ENCODE results near the gene HARS2. TPM values are rescaled to one million over a fixed set of nuclear protein-coding genes. Genes with fewer than 3 reads are reported as not detected.
A peak's percentile ranks its signal among the peaks of the same experiment; 100 is the strongest.
"Not testable (repeated sequence)": the region's sequence is repeated elsewhere in the genome, so short reads cannot be mapped to it uniquely, and the experiment has no call there.

The HARS2 gene
- total and polyA plus RNA-seq, 5 experiments from 2014 or later = 15.4 to 68.0 (median 24.6) TPM

DNA sequence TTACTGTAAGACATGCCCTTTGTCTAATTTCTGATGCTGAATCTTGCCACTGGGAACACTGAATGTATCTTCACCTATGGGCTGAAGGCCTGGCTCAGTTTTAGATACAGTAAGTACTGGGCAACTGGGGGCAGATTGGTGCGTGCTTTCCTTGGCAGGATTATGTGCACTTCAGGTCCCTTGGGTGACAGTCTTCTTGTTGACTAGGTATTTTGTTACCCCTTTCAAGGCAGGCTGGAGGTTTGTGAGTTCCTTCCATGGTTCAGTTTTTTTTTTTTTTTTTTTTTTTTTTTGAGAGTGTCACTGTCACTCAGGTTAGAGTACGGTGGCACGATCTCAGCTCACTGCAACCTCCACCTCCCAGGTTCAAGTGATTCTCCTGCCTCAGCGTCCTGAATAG, 16.6 kb downstream of the HARS2 start:
- no peaks in the 10 kb centered on the region for H3K27me3 Mint-ChIP-seq
- H3K36me3 Mint-ChIP-seq = peaks cover 5 to 56% (median 8%) of the 10 kb centered on the region in 3 donors
- H3K27ac Mint-ChIP-seq = peak overlapping the region in 7 of 10 donors; percentile 19 to 78 (median 38)
- peak overlapping the region in 1 of 10 donors; percentile 32 for H3K4me3 Mint-ChIP-seq
- no peak for ATAC-seq
- peaks cover 0 to 8% (median 0%) of the 10 kb centered on the region in 9 donors for H3K9me3 Mint-ChIP-seq
- POLR2A ChIA-PET = interaction anchor here (0.7 to 1.1 kb wide), 2 partner anchors 17 to 307 kb away, joined by 3 read pairs; partner anchors contain the start of genes HARS1 and HARS2
- no peak for DNase-seq
- H3K4me1 Mint-ChIP-seq = peaks cover 12 to 23% (median 18%) of the 10 kb centered on the region in 4 donors

DNA sequence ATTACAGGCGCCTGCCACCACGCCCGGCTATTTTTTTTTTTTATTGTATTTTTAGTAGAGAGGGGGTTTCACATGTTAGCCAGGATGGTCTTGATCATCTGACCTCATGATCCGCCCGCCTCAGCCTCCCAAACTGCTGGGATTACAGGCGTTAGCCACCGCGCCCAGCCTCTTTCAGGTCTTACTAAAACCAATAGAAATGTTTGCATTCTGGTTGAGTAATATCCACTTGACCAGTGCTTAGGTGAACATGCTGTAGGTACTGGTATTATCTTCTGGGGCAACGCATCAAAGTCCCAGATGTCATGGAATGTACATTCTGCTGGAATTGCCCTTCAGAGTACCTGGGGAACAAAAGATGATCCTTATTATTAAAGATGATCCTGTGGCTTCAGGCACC, 17.5 kb downstream of the HARS2 start:
- POLR2A ChIA-PET = interaction anchor here (3.6 to 3.7 kb wide), 2 partner anchors 8 to 17 kb away, joined by 41 to 44 read pairs; partner anchors contain the start of genes HARS1, HARS2 and ZMAT2
- H3K27me3 Mint-ChIP-seq, ATAC-seq, DNase-seq, H3K9me3 Mint-ChIP-seq: not testable (repeated sequence)
- peaks cover 5 to 47% (median 8%) of the 10 kb centered on the region in 3 donors for H3K36me3 Mint-ChIP-seq
- peak overlapping the region in 2 of 10 donors; percentile 99 to 100 for H3K4me3 Mint-ChIP-seq
- peaks cover 12 to 24% (median 18%) of the 10 kb centered on the region in 4 donors for H3K4me1 Mint-ChIP-seq
- H3K27ac Mint-ChIP-seq = peak overlapping the region in 6 of 10 donors; percentile 9 to 100 (median 81)

DNA sequence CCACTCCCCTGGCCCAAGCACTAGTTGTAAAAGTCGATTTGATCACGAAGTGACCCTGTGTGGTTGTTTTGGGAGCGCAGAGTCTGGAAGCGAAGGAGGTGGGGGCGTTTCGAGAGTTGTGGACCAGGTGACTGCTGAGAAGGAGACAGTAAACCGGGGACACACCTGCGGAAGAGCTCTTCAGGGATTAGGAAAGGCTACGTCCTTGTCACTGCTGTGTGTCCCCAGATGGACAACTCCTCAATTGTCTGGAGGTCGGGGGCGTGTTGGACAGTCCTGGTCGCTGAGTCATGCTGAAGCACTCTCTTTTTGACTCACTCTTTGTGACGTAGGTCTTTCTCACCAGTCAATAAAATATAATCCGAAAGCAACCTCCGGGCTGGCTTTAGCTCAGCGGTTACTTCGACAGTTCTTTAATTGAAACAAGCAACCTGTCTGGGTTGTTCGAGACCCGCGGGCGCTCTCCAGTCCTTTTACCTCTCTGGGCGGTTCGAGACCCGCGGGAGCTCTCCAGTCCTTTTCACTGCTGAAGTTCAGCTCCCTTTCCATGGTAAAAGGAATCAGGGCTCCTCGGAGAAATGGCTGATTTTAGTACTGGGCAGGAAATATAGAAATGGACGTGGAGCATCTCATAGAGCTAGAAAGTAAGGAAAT, 19.8 kb downstream of the HARS2 start:
- POLR2A ChIA-PET = interaction anchor here (0.6 to 3.7 kb wide), 18 partner anchors 9 to 610 kb away, joined by 3 to 44 read pairs (median 6); partner anchors contain the start of genes ANKHD1, APBB3, CD14 and EIF4EBP3
- Mint-ChIP-seq H3K4me3 (peak overlapping the region; percentile 93 to 100 (median 99)), H3K36me3 (peaks cover 0 to 24% (median 0%) of the 10 kb centered on the region in 3 donors), H3K9me3 (peaks cover 0 to 8% (median 0%) of the 10 kb centered on the region in 9 donors), H3K27ac (peak overlapping the region; percentile 97 to 100 (median 98)), H3K4me1 (peaks cover 11 to 24% (median 18%) of the 10 kb centered on the region in 4 donors), H3K27me3 (no peaks in the 10 kb centered on the region)
- ATAC-seq = peak; percentile 86 to 87
- DNase-seq = peak; percentile 36 to 95 (median 86)

DNA sequence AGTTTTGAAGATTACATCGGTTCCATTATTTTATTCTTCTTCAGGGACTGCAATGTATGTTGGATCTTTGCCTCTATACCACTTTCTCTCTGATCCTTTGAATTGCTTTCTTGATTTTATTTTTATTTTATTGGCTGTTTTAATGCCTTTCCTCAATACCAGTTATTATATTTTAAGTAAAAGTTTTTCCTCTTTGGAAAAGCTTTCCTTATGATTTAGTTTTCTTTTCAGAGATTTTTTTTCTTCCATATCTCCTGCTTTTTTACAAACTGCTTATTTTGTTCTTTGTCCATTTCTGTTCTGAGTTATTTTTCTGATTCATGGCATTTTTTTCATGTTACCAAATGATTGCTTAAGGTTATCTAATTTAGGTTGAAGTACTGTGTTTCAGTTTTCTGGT, 20.5 kb downstream of the HARS2 start:
- peaks cover 11 to 24% (median 18%) of the 10 kb centered on the region in 4 donors for H3K4me1 Mint-ChIP-seq
- POLR2A ChIA-PET = interaction anchor here (0.9 to 3.7 kb wide), 9 partner anchors 11 to 605 kb away, joined by 3 to 44 read pairs (median 12); partner anchors contain the start of genes ANKHD1, APBB3, CD14 and EIF4EBP3
- no peak for DNase-seq
- peaks cover 0 to 16% (median 0%) of the 10 kb centered on the region in 3 donors for H3K36me3 Mint-ChIP-seq
- no peak for ATAC-seq
- peaks cover 0 to 8% (median 0%) of the 10 kb centered on the region in 9 donors for H3K9me3 Mint-ChIP-seq
- H3K27me3 Mint-ChIP-seq = no peaks in the 10 kb centered on the region
- H3K4me3 Mint-ChIP-seq = peak overlapping the region; percentile 60 to 100 (median 99)
- H3K27ac Mint-ChIP-seq = peak overlapping the region in 8 of 10 donors; percentile 41 to 100 (median 98)

DNA sequence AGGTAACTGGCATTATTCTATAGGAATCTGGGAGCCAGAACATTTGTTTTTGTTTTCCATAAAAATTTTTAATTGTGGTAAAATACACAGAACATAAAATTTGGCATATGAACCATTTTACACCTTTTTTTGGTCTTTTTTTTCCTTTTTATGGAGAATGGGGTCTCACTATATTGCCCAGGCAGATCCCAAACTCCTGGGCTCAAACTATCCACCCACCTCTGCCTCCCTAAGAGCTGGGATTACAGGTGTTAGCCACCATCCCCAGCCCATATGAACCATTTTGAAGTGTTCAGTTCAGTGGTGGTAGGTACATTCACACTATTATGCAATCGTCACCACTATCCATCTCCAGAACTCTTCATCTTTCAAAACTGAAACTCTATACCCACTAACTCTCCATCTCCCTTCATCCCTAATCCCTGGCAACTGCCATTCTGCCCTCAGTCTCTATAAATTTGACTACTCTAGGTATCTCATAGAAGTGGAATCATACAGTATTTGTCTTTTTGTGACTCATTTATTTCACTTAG, 22.4 kb downstream of the HARS2 start:
- H3K4me1 Mint-ChIP-seq = peaks cover 11 to 24% (median 18%) of the 10 kb centered on the region in 4 donors
- H3K9me3 Mint-ChIP-seq = peaks cover 0 to 8% (median 0%) of the 10 kb centered on the region in 9 donors
- peaks cover 0 to 8% (median 0%) of the 10 kb centered on the region in 3 donors for H3K36me3 Mint-ChIP-seq
- DNase-seq = no peak
- no peak overlapping the region for H3K4me3 Mint-ChIP-seq
- H3K27ac Mint-ChIP-seq = peak overlapping the region in 1 of 10 donors; percentile 22
- POLR2A ChIA-PET = interaction anchor here (0.7 kb wide), 1 partner anchor 156 kb away, joined by 4 read pairs; the partner anchor contains the start of gene SRA1
- ATAC-seq = no peak
- H3K27me3 Mint-ChIP-seq = no peaks in the 10 kb centered on the region

DNA sequence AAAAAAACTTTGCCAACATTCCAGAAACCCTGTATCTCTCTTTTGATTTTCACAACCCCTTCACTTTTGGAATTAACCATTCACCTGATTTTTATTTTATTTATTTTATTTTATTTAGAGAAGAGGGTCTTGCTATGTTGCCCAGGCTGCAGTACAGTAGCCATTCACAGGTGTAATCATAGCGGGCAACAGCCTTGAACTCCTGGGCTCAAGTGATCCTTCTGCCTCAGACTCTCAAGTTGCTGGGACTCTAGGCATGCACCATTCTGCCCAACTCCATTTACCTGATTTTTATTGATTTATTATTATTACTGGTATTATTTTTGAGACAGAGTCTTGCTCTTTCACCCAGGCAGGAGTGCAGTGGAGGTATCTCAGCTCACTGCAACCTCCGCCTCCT, 25.0 kb downstream of the HARS2 start:
- DNase-seq, H3K27me3 Mint-ChIP-seq, H3K27ac Mint-ChIP-seq, POLR2A ChIA-PET, H3K9me3 Mint-ChIP-seq, H3K36me3 Mint-ChIP-seq, ATAC-seq, H3K4me3 Mint-ChIP-seq: not testable (repeated sequence)
- H3K4me1 Mint-ChIP-seq = peaks cover 3 to 14% (median 5%) of the 10 kb centered on the region in 4 donors

DNA sequence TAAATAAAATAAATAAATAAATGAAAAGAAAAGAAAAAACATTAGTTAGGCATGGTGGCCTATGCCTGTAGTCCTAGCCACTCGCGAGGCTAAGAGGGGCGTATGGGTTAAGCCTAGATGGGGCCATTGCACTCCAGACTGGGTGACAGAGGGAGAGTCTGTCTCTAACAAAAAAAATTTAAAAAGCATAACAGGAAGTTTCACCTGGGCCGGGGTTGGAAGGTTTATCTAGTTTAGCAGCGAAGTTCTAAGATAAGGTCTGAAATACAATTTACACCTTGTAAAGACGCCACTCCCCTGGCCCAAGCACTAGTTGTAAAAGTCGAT, 27.0 kb downstream of the HARS2 start:
- peaks cover 0 to 3% (median under 1%) of the 10 kb centered on the region in 4 donors for H3K4me1 Mint-ChIP-seq

DNA sequence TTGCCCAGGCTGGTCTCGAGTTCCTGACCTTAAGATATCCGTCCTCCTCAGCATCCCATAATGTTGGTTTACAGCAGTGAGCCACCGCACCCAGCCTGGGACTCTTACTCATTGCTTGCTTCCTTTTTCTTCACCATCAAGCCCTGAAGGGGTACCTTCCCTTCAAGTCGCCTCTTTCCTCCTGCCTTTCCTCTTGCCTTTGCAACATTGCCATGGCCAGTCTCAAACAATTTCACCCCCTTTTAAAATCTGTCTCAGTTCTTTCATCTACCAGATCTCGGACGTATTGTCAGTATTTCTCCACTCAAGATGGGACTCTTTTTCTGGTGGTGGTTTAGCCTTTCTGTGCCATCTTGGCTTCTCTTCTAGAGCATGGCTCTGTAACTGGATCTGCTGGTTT, 29.5 kb downstream of the HARS2 start:
- H3K27me3 Mint-ChIP-seq = peaks cover 6 to 37% (median 8%) of the 10 kb centered on the region in 5 donors
- H3K9me3 Mint-ChIP-seq, ATAC-seq, H3K36me3 Mint-ChIP-seq, DNase-seq, POLR2A ChIA-PET, H3K4me1 Mint-ChIP-seq: not testable (repeated sequence)
- H3K4me3 Mint-ChIP-seq = peak overlapping the region in 1 of 10 donors; percentile 39
- peak overlapping the region in 2 of 10 donors; percentile 25 to 27 for H3K27ac Mint-ChIP-seq

More for the DNA sequence above, 27.0 kb downstream of the HARS2 start:
- Mint-ChIP-seq H3K27me3 (peaks cover 3 to 25% (median 5%) of the 10 kb centered on the region in 5 donors), H3K27ac (no peak overlapping the region), H3K9me3 (no peaks in the 10 kb centered on the region), H3K36me3 (no peaks in the 10 kb centered on the region), H3K4me3 (peak overlapping the region in 1 of 10 donors; percentile 26)
- DNase-seq (no peak), ATAC-seq (no peak)
- POLR2A ChIA-PET = no interaction called here

DNA sequence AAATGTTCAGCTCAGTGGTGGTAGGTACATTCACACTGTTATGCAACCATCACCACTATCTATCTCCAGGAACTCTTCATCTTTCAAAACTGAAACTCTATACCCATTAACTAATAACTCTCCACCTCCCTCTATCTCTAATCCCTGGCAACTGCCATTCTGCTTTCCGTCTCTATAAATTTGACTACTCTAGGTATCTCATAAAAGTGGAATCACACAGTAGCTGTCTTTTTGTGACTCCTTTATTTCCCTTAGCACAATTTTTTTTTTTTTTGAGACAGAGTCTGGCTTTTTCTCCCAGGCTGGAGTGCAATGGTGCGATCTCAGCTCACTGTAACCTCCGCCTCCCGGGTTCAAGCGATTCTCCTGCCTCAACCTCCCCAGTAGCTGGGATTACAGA, 30.1 kb downstream of the HARS2 start:
- H3K27me3 Mint-ChIP-seq = peaks cover 6 to 37% (median 14%) of the 10 kb centered on the region in 5 donors
- not testable (repeated sequence) for H3K9me3 Mint-ChIP-seq

DNA sequence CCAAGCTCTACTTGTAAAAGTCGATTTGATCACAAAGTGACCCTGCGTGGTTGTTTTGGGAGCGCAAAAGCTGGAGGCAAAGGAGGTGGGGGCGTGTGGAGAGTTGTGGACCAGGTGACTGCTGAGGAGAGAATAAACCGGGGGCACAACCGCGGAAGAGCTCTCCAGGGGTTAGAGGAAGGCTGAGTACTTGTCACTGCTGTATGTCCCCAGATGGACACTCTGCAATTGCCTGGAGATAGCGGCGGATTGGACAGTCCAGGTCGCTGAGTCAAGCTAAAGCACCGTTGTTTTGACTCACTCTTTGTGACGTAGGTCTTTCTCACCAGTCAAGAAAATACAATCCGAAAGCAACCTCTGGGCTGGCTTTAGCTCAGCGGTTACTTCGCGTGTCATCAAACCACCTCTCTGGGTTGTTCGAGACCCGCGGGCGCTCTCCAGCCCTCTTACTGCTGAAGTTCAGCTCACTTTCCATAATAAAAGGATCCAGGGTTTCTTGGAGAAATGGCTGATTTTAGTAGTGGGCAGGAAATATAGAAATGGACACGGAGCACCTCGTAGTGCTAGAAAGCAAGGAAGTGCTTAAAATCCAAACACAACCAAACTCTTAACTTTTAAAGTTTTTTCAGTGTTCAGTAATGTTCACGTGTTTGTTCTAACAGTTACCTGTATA, 34.7 kb downstream of the HARS2 start:
- Mint-ChIP-seq H3K36me3 (no peaks in the 10 kb centered on the region), H3K4me1 (peaks cover 4 to 14% (median 8%) of the 10 kb centered on the region in 4 donors), H3K9me3 (peaks cover 0 to 11% (median 0%) of the 10 kb centered on the region in 9 donors), H3K4me3 (peak overlapping the region; percentile 41 to 85 (median 66)), H3K27ac (peak overlapping the region in 7 of 10 donors; percentile 10 to 93 (median 40)), H3K27me3 (peaks cover 8 to 40% (median 20%) of the 10 kb centered on the region in 5 donors)
- ATAC-seq (peak; percentile 81 to 94), DNase-seq (peak; percentile 16 to 68 (median 52))
- POLR2A ChIA-PET = interaction anchor here (1.2 kb wide), 1 partner anchor 15 kb away, joined by 4 read pairs; no protein-coding TSS in a partner anchor

More for the DNA sequence above, 30.1 kb downstream of the HARS2 start:
- ATAC-seq, POLR2A ChIA-PET, H3K36me3 Mint-ChIP-seq, H3K27ac Mint-ChIP-seq, H3K4me3 Mint-ChIP-seq, DNase-seq: not testable (repeated sequence)
- peaks cover 4 to 11% (median 10%) of the 10 kb centered on the region in 4 donors for H3K4me1 Mint-ChIP-seq

DNA sequence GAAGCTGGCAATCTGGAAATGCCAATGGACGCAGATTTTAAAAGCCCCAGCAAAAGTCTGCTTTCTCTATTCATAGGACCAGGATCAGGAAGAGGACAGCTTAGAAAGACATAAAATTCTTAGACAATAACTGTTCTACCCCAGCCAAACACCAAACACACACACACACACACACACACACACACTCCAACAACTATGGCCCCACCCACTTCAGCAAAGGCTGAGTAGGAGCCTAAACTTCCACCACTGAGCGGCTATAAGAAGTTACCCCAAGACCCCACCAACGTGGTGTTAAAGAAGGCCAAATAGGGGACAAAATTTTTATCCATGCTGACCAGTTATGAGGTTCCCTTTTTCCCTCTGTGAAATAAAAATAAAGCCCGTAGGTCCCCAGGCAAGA, 41.8 kb downstream of the HARS2 start:
- H3K4me3 Mint-ChIP-seq = no peak overlapping the region
- no peak for DNase-seq
- peaks cover 3 to 29% (median 11%) of the 10 kb centered on the region in 9 donors for H3K9me3 Mint-ChIP-seq
- POLR2A ChIA-PET = no interaction called here
- peaks cover 33 to 64% (median 41%) of the 10 kb centered on the region in 5 donors for H3K27me3 Mint-ChIP-seq
- H3K27ac Mint-ChIP-seq = no peak overlapping the region
- peaks cover 0 to 12% (median 4%) of the 10 kb centered on the region in 3 donors for H3K36me3 Mint-ChIP-seq
- ATAC-seq = no peak
- H3K4me1 Mint-ChIP-seq = no peaks in the 10 kb centered on the region

DNA sequence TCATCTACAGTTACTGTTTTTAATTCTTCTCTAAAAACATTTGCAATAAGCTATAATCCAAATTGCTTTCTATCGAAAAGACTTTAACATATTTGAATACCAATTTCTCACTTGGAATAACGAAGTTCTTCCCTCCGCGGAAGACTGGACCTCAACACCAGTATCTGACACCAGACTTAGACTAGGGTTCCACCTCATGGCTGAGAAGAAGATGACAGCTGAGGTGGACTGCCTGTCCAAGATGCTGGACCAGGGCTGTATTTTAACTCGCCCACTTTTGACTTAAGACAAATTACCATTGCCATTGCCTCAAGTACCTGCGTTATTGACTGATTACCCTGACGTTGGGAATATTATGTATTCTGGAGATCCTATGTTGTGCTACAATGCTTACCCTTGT, 43.1 kb downstream of the HARS2 start:
- Mint-ChIP-seq H3K4me1 (no peaks in the 10 kb centered on the region), H3K36me3 (peaks cover 0 to 13% (median 5%) of the 10 kb centered on the region in 3 donors), H3K4me3 (no peak overlapping the region), H3K9me3 (peaks cover 3 to 35% (median 15%) of the 10 kb centered on the region in 9 donors), H3K27ac (no peak overlapping the region), H3K27me3 (peaks cover 30 to 58% (median 37%) of the 10 kb centered on the region in 5 donors)
- DNase-seq = no peak
- no peak for ATAC-seq
- POLR2A ChIA-PET = no interaction called here

Measured in naive thymus-derived CD8-positive, alpha-beta T cell (primary cell).